GM18508 (cell line): ENCODE measurements around the gene DNASE1.

Experiments
- ATAC-seq: cut with Tn5 transposase; IDR thresholded peaks from one replicate; pipeline ENCODE4 v1.9.1; 2021; ENCODE audit warnings: moderate number of reproducible peaks; ENCODE audit not compliant: insufficient read depth, unreplicated experiment

DNASE1 gene

DNA sequence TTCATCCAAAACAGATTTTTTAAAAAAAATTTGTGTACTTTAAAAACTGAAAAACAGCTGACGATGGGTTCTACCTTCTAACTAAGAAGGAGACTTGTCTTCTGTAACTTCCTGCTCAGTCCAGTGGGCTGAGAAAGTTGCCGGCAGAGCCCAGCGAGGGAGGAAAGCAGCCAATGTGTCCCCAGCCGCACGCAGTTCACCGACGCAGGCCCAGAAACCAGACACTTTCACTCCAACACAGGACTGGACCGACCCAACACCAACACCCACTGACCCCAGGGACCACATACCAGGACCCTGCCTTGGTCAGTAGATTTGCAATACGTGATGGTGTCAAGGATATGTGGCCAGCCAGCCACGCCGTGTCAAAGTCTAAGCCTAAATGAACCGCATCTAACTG lies 37.3 kb downstream of the DNASE1 start:
- no peak for ATAC-seq

- ATAC-seq, result no peak
These were observed 39.6 kb downstream of the DNASE1 start for GRCh38 chr16:3694051-3694450.

GRCh38 chr16:3695610-3696369 lies 41.3 kb downstream of the DNASE1 start:
- no peak for ATAC-seq

GRCh38 chr16:3696425-3697218 lies 42.1 kb downstream of the DNASE1 start:
- ATAC-seq, result no peak

- ATAC-seq, result no peak
These were observed 44.5 kb downstream of the DNASE1 start for GRCh38 chr16:3698941-3699340.

- no peak for ATAC-seq
These were observed 47.0 kb downstream of the DNASE1 start for GRCh38 chr16:3701531-3701930.

DNA sequence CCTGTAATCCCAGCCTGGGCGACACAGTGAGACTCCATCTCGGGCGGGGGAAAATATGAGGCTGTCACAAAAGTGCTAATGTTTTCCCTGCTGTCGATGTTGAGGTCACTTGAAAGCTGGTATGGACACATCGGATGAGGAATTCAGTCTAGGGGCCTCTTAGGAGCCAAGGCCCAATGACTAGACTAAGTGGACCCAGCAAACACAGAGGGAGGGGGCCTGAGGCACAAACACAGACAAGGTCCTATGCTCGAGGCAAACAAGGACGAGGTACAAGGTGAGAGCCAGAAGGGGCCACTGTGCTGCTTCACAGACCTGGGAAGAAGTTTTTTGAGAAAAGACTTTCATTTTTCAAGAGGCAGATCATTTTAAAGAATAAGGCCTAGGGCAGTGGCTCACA lies 47.6 kb downstream of the DNASE1 start:
- ATAC-seq, result no peak

- no peak for ATAC-seq
These were observed 51.9 kb downstream of the DNASE1 start for GRCh38 chr16:3706253-3707012.
